ENCODE data around the gene ANKRD35. TPM values are rescaled to one million over a fixed set of nuclear protein-coding genes. Genes with fewer than 3 reads are reported as not detected.

ANKRD35 gene
- polyA plus RNA-seq, 3 donors: 0.40 to 1.5 (median 1.3) TPM

DNA sequence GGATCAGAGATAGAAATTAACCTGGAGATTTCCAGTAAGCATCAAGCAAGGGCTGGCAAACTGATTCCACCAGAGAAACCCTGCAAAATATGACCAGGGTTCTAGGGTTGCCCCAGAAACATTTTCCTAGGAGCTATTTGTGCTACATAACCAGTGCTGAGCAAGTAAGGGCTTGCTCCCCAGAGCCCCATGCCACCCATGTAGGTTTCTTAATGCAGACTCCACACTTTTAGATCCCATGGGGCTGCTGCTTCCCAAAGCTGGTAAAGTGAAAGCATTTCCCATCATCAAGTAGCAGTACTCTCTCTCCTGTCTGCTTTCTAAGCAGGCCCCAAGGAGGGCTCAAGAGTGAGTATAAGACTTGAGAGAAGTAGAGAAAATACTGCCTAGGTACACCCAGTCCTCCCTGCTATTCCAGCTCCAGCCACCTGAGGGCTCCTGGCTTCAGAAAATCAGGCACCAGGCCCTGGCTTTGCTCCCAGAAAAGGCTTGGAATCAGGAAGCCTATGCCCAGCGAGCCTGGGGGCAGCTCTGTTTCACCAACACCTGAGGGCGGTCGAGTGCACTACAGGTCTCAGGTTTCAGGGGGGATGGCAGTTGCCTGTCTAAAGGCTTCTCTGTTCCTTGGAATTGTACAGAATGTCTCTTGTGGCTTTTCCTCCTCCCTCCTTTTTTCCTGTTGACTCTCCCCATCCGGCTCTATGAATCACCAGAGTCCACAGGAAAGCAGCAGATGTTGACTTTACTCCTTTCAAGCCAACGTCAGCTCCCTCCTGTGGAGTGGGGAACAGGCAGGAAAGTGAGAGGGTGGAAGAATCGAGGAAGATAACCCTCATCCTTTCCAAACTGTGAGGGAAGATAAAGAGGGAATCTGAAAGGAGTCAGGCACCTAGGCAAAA is 6.2 kb upstream of the ANKRD35 start:
- intact Hi-C loops (cut with micrococcal nuclease): loop anchor here (5.0 to 10.0 kb wide), 2 partner anchors 120 to 123 kb away; no protein-coding TSS in a partner anchor
- Histone ChIP-seq H3K4me2 (replicated peaks; ENCODE audit: extremely low read depth, low read length, poor library complexity, severe bottlenecking) (no peak overlapping the region), H3K4me3 (replicated peaks in 1 of 3; ENCODE audit: low read depth in 2 of 3, low read length in 3 of 3) (no peak overlapping the region), H3K27ac (ENCODE audit: low read depth in 1 of 2, low read length in 2 of 2) (no peak overlapping the region), H3K9ac (ENCODE audit: insufficient read depth, low read length, poor library complexity, severe bottlenecking) (no peak overlapping the region), H4K20me1 (ENCODE audit: insufficient read depth, low read length) (no peaks in the 10 kb centered on the region), H3K27me3 (ENCODE audit: control insufficient read depth in 2 of 2, insufficient read depth in 2 of 2, low read length in 2 of 2) (no peaks in the 10 kb centered on the region), H3K36me3 (replicated peaks in 1 of 2; ENCODE audit: control insufficient read depth in 1 of 2, insufficient read depth in 2 of 2, low read length in 2 of 2) (no peaks in the 10 kb centered on the region), H2AFZ (ENCODE audit: insufficient read depth, low read depth, low read length, poor library complexity, severe bottlenecking) (peak overlapping the region; percentile 6), H3K4me1 (ENCODE audit: control insufficient read depth in 1 of 2, insufficient read depth in 2 of 2, low read length in 2 of 2) (no peaks in the 10 kb centered on the region), H3K79me2 (ENCODE audit: insufficient read depth, low read length) (no peaks in the 10 kb centered on the region), H3K9me3 (replicated peaks in 1 of 2; ENCODE audit: control insufficient read depth in 1 of 2, insufficient read depth in 1 of 2, low read length in 2 of 2) (no peaks in the 10 kb centered on the region)
- Mint-ChIP-seq H3K27me3 (ENCODE audit: low read depth in 3 of 3) (peaks cover 0 to 6% (median 3%) of the 10 kb centered on the region in 3 donors), H3K4me3 (no peak overlapping the region), H3K9me3 (no peaks in the 10 kb centered on the region), H3K4me1 (no peaks in the 10 kb centered on the region), H3K36me3 (peaks cover 0 to 2% of the 10 kb centered on the region in 2 donors), H3K27ac (no peak overlapping the region)
- WGBS (ENCODE audit: insufficient coverage): 0% methylated on average over 3 of the region's 6 CpGs
- TF ChIP-seq, protein P1, sequence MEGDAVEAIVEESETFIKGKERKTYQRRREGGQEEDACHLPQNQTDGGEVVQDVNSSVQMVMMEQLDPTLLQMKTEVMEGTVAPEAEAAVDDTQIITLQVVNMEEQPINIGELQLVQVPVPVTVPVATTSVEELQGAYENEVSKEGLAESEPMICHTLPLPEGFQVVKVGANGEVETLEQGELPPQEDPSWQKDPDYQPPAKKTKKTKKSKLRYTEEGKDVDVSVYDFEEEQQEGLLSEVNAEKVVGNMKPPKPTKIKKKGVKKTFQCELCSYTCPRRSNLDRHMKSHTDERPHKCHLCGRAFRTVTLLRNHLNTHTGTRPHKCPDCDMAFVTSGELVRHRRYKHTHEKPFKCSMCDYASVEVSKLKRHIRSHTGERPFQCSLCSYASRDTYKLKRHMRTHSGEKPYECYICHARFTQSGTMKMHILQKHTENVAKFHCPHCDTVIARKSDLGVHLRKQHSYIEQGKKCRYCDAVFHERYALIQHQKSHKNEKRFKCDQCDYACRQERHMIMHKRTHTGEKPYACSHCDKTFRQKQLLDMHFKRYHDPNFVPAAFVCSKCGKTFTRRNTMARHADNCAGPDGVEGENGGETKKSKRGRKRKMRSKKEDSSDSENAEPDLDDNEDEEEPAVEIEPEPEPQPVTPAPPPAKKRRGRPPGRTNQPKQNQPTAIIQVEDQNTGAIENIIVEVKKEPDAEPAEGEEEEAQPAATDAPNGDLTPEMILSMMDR (IDR thresholded peaks at IDR 0.05): peak; percentile 87
- DNase-seq: peak; percentile 41 to 61 (median 57)

GRCh38 chr1:145891143-145891542 is 5.5 kb upstream of the ANKRD35 start:
- no peak overlapping the region for H2AFZ ChIP-seq (ENCODE audit: insufficient read depth, low read depth, low read length, poor library complexity, severe bottlenecking)
- no CpG with 5 or more reads among the region's 1 CpG for WGBS (ENCODE audit: insufficient coverage)

More at GRCh38 chr1:145891143-145891542, 5.5 kb upstream of the ANKRD35 start:
- TF ChIP-seq, protein P1 (IDR thresholded peaks at IDR 0.05): no peak
- peaks cover 2 to 9% (median 7%) of the 10 kb centered on the region in 3 donors for H3K27me3 Mint-ChIP-seq (ENCODE audit: low read depth in 3 of 3)
- intact Hi-C loops (cut with micrococcal nuclease): loop anchor here (5.0 to 10.0 kb wide), 2 partner anchors 121 to 124 kb away; no protein-coding TSS in a partner anchor
- H3K36me3 ChIP-seq (replicated peaks in 1 of 2; ENCODE audit: control insufficient read depth in 1 of 2, insufficient read depth in 2 of 2, low read length in 2 of 2): no peaks in the 10 kb centered on the region
- H3K9me3 ChIP-seq (replicated peaks in 1 of 2; ENCODE audit: control insufficient read depth in 1 of 2, insufficient read depth in 1 of 2, low read length in 2 of 2): no peaks in the 10 kb centered on the region
- H3K36me3 Mint-ChIP-seq: peaks cover 0 to 2% of the 10 kb centered on the region in 2 donors
- no peak overlapping the region for H3K4me2 ChIP-seq (replicated peaks; ENCODE audit: extremely low read depth, low read length, poor library complexity, severe bottlenecking)
- no peak overlapping the region for H3K4me3 Mint-ChIP-seq
- H3K27ac ChIP-seq (ENCODE audit: low read depth in 1 of 2, low read length in 2 of 2): no peak overlapping the region
- H3K4me1 Mint-ChIP-seq: peaks cover 4% of the 10 kb centered on the region
- no peak overlapping the region for H3K4me3 ChIP-seq (replicated peaks in 1 of 3; ENCODE audit: low read depth in 2 of 3, low read length in 3 of 3)
- H3K79me2 ChIP-seq (ENCODE audit: insufficient read depth, low read length): no peaks in the 10 kb centered on the region
- H3K4me1 ChIP-seq (ENCODE audit: control insufficient read depth in 1 of 2, insufficient read depth in 2 of 2, low read length in 2 of 2): peaks cover 2 to 7% of the 10 kb centered on the region in 2 donors
- peaks cover 0 to 2% (median 0%) of the 10 kb centered on the region in 7 donors for H3K9me3 Mint-ChIP-seq
- no peaks in the 10 kb centered on the region for H3K27me3 ChIP-seq (ENCODE audit: control insufficient read depth in 2 of 2, insufficient read depth in 2 of 2, low read length in 2 of 2)
- DNase-seq: no peak
- H3K27ac Mint-ChIP-seq: no peak overlapping the region
- no peaks in the 10 kb centered on the region for H4K20me1 ChIP-seq (ENCODE audit: insufficient read depth, low read length)
- no peak overlapping the region for H3K9ac ChIP-seq (ENCODE audit: insufficient read depth, low read length, poor library complexity, severe bottlenecking)
